GOT3 (cell line): ENCODE results near the gene TMEM131.
"Not testable (repeated sequence)": the region's sequence is repeated elsewhere in the genome, so short reads cannot be mapped to it uniquely, and the experiment has no call there.

ENCODE experiments used
- DNase-seq: peaks from one replicate; lab custom pipeline; 2025; ENCODE audit warnings: mixed read lengths; lab: John Stamatoyannopoulos, UW

TMEM131 gene

DNA sequence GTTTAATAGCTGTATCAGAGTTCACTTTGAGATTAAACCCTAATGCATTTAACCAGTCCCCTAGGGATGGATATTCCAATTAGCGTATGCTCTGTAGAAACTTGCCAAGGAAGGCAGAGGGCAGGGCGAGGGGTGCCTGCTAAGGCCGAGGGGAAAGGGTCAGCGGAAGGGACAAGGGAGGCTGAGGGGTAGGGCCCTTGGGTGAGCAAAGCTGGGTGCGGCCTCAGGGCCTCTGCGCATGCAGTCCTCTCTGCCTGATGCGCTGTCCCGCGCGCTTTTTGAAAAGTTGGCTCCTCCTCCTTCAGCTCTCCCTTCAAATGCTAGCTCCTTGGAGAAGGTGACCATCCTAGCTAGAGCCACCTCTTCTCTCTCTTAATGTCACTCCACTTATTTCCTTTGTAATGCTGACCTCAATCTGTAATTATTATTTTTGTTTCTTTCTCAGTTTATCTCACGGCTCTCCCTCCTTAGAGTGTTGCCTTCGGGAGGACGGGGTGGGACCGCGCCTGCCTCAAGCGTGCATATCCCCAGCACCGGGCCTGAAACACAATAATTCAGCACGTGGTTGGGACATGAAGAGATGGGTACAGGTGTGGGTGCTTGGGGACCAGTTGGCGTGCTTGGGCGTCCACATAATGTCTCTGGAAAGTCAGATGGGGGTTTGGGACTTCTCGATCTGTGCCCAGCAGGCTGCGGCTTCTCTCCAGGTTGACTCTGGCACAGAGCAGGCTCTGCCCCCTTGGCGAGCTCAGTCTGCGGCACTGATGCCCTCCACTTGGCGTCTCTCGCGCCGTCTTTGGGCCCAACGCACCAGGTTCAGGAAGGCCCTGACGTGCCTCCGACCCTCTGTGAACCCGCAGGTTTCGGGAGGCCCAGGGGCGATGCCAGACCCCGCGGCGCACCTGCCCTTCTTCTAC, 272.3 kb downstream of the TMEM131 start:
- DNase-seq: no peak

DNA sequence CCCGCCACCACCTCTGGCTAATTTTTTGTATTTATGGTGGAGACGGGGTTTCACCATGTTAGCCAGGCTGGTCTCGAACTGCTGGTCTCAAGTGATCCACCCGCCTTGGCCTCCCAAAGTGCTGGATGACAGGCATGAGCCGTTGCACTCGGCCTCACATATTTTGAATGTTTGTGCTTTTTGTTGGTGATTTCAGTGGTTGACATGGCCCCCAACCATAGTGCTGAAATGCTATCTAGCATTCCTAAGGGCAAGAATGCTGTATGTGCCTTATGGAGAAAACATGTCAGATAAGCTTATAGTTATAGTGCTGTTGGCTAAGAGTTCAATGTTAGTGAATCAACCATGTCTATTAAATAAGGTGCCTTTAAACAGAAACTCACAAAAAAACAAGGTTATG, 273.5 kb downstream of the TMEM131 start:
- no peak for DNase-seq

GRCh38 chr2:97720746-97721145, 275.0 kb downstream of the TMEM131 start:
- no peak for DNase-seq

GRCh38 chr2:97719362-97720155, 276.2 kb downstream of the TMEM131 start:
- DNase-seq: no peak

DNA sequence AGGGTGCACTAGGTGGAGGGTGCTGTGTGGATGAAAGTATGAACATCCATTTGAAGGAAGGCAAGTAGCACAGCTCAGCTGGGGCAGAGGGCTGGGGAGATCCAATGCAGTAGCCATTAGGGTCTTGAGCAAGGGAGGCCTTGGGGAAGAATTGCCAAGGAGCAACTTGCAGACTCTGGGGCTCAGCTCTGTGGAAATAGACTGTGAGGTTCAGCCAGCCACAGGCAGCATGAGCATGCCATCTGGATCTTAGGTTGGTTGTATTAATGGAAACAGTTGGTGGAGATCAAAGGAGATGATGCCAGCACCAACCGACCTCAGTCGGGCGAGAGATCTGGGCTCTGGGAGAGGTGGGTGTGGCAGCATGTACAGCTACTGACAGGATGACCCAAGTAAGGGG, 276.8 kb downstream of the TMEM131 start:
- no peak for DNase-seq

DNA sequence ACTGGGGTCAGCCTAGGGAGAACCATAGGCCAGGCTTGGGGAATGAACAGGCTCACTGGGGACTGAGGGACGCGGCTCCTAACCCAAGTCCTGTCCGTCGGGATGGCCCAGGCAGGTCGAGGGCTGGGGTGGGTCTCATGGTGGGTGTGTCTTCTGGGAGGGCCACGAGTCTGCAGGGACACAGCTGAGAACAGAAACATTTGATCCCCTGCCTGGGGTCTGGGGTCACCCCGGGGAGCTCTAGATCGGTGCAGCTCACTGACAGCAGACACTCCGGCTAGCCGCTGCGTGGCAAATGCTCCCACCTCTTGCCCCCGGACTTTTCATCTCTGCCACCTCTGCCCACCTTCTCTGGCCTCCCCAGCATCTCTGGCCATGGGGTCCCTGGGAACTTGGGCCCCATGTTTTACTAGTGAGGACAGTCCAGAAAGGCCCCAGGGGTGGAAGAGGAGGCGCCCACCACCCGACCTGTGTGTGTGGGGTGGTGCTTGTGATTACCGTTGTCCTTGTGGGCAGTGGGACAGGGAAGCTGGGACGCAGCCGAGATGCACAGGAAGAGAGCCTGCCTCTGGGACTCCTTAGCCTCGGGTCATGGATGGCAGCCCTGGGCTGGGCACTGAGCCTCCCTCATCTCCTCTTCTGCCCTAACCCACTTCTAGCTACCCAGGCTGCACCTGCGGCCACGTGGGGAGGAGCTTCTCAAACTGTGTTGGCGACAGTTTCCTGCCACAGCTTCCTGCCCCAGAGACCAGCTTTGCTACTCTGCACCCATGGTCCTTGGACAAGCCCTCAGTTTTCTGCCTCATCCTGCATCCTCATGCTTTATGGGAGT, 277.5 kb downstream of the TMEM131 start:
- no peak for DNase-seq

DNA sequence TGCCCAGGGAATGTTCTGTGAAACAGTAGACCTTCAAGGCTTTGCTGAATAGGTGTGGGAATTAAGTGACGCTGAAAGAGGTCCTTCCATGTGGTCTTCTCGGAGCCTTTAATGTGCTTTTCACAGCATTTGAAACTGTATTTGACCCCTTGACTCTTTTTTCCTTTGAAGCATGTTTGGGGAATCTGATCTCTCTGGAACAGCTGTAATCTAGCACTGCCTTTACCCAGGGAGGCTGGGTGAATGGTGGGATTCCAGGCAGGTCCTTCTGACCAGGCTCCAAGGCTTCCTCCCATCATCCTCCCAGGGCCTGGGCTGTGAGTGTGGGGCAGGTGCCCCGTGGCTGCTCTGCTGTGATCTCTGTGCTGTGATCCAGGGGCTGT, 278.1 kb downstream of the TMEM131 start:
- DNase-seq: no peak

- no peak for DNase-seq
Measured at GRCh38 chr2:97716695-97717612, 278.8 kb downstream of the TMEM131 start.

DNA sequence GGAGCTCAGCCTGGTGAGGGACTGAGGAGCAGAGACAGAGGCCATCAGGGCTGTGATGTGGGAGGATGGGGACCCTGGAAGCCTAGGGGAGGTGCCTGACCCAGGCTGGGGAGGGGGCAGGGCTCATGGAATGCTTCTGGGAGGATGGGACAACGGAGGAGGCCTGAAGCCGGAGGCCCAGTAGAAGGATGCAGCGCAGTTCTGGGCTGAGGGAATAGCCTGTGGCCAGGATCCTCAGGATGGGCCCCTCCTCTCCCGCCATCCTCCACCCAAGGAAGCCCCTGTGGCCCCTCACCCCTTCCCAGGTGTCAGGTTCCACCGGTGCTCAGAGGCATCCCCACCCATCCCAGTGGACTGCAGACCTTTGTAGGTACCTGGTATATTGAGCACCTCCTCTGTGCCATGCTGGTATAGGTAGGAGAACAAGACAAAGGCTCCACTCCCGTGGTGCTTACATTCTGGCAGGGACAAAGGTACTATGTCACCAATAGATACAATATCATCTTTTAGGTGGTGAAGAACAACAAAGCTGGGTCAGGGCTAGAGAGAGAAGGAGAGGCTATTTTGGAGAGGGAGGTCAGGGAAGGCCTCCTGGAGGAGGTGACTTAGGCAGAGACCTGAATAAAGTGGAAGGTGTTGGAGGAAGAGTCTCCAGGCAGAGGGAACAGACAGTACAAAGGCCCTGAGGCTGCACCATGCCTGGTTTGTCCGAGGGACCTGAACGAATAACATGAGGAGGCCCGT, 279.6 kb downstream of the TMEM131 start:
- no peak for DNase-seq

GRCh38 chr2:97714950-97715652, 280.6 kb downstream of the TMEM131 start:
- no peak for DNase-seq

DNA sequence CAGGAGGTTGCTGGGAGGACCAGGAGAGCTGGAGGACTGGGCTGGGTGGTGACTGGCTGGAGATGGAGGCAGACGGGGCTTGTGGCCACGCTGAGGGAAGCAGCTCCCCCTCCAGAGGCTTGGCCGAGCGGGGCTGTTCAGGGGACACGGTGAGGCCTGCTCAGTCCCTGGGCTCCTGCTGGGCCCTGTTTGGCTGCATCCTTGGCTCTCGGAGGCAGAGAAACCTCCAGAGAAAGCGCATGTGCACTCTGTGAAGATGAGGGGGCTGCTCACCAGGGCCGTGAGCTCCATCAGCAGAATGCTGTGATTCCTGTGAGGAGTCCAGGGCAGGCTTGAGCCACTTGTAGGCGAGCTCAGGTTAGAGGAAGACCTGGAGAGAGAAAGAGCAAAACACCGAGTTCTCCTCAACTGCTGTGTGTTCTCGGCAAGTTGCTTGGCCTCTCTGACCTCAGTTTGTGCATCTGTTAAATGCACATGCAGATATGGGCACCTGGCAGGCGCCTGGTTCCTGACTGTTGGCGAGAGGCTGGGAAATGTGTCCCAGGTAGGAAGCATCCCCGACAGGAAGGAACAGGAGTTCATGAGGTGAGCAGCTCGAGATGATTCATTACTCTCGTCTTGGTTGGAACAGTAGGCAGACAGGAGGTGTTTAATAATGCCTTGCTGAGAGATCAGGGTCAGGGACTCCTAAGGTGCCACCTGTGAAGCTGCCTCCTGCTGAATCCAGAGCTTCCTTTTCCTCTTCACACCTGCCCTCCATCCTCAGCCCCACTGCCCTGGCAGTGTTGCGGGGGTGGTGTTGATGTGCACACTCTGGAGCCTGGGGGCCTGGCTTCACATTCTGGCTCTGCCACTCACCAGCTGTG, 281.4 kb downstream of the TMEM131 start:
- no peak for DNase-seq

DNA sequence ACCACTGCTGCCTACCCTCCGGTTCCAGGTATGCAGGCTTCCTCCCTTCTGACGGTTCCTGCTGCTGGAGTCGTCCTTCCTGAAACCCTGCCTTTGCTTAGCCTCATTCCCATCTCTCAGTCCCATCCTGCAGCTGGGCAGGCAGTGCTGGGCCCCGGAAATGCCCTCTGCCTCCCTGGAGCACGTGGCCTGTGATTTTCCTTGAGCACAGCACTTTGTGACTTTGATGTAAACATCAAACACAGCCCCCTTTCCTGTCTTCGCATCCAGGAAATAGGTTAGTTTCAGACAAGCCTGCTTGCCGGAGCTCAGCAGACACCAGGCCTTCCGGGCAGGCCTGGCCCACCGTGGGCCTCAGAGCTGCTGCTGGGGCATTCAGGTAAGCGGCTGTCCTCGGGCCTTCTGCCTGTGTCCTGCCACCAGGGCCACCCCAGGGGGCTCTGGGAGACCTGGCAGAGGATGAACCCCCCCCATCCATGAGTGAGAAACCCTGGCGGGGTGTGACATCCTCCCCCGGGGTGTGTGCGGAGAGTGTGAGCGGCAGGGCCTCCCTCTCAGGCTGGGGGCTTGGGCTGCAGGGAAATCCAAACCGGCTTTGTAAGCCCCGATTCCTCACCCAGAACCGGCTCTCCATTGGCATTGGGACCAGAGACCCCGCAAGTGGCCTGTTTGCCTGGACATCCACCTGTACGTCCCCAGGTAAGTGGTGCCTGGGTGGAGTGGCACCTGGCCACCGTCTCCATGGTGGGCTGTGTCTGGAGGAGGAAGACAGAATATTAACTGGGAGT, 282.3 kb downstream of the TMEM131 start, which contains the start of gene ZAP70:
ZAP70 (plus strand) TSS at position 281 of the 788 bp plus-strand sequence. CDS start 10,461 bp downstream, outside the sequence.
- DNase-seq: no peak

- no peak for DNase-seq
Measured at GRCh38 chr2:97712693-97713295, 283.0 kb downstream of the TMEM131 start.

DNA sequence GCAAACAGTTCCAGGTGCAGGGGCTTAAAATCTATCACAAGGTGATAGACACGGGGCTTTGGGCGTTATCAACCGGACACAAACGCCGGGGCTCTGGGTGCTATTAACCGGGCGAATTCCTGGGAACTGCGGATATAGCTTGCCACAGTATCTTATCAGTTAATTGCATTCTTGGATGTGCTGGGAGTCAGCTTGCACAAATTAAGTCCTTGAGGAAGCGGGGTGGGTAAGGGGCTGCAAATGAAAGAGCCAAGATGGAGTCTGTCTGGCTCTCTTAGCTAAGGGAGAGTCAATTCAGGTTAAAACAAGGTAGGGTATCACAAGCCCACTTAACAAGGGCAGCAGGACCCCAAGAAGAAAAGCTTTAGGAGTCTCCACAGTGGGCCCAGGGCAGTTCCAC, 283.6 kb downstream of the TMEM131 start:
- not testable (repeated sequence) for DNase-seq

DNA sequence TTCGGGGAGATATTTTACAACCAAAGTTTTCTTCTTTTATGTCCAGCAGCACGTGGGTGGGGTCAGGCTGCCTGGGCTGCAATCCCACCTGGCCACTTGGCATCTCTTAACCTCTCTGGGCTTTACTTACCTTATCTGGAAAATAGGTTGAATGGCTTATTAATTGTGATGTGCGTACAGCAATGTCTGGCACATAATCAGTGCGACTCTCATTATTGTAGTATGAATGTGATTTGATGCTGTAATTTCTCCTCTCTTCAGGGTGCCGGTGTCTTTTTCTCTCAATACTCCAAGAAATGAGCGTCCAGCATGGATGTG, 284.4 kb downstream of the TMEM131 start:
- DNase-seq: no peak

DNA sequence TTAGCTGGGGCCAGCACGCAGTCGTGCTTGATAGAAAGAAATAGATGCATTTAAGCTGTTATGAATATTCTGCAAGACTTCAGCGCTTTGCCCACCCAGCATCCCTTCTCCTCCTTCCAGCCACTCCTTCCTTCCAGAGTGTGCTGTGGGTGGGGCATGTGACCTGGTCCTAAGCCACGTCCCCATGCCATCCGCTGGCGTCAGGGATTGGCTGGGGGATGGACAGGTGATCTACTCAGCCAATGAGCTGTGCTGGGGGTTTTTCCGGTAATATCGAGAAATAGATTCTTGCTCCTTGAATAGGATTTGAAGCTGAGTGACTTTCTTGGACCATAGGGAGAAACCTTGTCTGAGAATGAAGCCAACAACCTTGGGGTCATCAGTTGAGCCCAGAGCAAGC, 287.1 kb downstream of the TMEM131 start:
- no peak for DNase-seq

- DNase-seq: no peak
Measured at GRCh38 chr2:97708048-97708380, 287.7 kb downstream of the TMEM131 start.
